ENCODE data around the gene CRELD1.
"Not testable (repeated sequence)": the region's sequence is repeated elsewhere in the genome, so short reads cannot be mapped to it uniquely, and the experiment has no call there.

CRELD1 gene, protein sequence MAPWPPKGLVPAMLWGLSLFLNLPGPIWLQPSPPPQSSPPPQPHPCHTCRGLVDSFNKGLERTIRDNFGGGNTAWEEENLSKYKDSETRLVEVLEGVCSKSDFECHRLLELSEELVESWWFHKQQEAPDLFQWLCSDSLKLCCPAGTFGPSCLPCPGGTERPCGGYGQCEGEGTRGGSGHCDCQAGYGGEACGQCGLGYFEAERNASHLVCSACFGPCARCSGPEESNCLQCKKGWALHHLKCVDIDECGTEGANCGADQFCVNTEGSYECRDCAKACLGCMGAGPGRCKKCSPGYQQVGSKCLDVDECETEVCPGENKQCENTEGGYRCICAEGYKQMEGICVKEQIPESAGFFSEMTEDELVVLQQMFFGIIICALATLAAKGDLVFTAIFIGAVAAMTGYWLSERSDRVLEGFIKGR

DNA sequence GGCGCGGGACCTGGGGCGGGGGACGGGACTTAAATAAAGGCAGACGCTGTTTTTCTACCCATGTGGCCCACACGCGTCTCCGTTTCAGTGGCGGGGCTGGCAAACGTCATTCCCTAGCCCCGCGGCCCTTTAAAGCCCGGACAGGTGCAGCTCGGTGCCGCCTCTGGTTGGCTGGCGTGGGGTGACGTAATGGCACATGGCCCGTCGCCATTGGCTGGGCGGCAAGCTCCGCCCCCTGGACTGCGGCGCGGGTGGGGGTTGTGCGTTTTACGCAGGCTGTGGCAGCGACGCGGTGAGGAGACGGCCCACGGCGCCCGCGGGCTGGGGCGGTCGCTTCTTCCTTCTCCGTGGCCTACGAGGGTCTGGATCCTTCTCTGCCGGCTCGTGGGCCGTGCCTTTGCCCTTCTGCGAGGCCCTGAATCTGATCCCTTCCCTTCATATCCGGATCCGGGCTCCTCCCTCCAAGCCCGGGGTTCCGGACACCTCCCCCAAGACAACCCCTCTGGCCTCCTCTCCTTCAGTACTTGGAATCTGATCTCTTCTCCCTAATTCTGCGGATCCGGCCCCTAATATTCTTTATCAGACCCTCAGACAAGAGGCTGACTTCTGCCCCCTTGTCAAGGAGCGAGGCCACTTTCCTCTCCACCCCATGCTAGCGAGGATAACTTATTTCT, at the start of gene CRELD1:
Gene CRELD1, plus strand, starts transcription at position 274 of the 674 bp plus-strand sequence. CDS start 605 bp downstream, outside the sequence.
- DNase-seq = peak; percentile 98

DNA sequence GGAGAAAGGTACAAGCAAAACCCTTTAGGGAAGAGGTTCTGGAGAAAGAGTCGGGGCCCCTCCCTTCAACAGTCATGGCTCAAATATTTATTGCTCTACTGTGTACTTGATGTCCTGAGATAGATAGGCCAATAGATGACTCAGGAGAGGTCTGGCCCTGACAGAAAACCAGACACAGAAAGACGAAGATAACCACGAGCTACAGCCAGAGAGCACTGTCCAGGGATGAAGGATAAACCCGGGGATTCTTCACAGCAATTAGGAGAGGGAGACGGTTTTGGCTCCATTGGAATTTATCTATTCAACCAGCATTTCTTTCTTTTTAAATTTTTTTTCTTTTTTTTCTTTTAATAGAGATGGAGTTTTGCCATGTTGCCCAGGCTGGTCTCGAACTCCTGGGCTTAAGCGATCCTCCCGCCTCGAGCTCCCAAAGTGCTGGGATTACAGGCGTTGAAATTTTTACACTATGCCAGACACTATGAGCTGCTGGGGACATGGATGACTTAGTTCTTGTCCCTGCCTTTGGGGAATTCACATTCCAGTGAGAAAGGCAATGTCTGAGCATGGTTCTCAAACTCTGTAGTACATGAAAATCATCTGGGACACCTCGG, 49.0 kb upstream of the CRELD1 start:
- no peak for DNase-seq

DNA sequence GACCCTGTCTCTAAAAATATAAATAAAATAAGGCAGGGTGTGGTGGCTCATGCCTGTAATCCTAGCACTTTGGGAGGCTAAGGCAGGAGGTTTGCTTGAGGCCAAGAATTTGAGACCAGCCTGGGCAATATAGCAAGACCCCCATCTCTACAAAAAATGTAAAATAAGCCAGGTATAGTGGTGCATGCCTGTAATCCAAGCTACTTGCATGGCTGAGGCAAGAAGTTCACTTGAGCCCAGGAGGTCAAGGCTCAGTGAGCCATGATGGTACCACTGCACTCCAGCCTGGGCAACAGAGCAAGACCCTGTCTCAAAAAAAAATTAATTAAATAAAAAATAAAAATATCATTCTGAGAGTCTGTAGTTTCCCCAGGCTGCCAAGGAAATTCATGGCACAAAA, 47.3 kb upstream of the CRELD1 start:
- no peak for DNase-seq

DNA sequence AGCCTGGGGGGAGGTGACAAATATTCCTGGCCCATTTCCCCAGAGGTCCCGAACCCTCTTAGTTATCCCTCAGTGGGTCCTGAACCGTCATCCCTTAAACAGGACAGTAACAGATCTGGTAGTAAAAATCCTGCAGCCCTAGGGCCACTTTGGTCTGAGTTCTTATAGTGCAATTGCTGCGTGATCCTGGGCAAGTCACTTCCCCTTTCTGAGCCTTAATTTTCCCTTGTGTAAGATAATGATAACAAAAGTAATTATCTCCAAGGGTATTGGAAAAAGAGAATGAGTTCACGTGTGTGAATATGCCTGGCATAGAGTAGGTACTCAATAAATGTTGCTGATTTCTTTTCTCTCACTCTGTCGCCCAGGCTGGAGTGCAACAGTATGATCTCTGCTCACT, 46.2 kb upstream of the CRELD1 start:
- DNase-seq = no peak

DNA sequence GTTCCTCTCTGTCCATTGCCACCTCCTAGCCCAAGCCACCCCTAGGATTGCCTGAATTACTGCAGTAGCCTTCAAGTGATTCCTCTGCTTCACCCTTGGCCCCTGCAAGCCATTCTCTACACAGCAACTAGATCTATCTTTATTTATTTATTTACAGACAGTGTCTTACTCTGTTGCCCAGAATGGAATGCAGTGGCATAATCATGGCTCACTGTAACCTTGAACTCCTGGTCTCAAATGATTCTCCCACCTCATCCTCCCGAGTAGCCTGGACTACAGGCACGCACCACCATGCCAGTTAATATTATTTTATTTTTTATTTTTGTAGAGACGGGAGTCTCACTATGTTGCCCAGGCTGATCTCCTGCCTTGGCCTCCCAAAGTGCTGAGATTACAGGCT, 45.1 kb upstream of the CRELD1 start:
- DNase-seq = no peak

DNA sequence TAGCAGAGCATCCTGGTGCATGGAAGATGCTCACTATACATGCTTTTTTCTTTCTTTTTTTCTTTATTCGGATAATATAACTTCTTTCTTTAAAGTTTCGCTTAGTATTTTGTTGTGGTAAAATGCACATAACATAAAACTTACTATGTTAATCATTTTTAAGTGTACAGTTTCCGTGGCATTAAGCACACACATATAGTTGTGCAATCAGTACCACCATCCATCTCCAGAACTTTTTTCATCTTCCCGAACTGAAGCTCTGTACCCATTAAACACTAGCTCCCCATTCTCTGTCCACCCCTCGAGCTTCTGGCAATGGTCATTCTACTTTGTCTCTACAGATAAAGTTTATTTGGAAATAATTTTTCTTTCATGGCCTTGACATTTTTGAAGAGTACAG, 44.2 kb upstream of the CRELD1 start:
- no peak for DNase-seq

DNA sequence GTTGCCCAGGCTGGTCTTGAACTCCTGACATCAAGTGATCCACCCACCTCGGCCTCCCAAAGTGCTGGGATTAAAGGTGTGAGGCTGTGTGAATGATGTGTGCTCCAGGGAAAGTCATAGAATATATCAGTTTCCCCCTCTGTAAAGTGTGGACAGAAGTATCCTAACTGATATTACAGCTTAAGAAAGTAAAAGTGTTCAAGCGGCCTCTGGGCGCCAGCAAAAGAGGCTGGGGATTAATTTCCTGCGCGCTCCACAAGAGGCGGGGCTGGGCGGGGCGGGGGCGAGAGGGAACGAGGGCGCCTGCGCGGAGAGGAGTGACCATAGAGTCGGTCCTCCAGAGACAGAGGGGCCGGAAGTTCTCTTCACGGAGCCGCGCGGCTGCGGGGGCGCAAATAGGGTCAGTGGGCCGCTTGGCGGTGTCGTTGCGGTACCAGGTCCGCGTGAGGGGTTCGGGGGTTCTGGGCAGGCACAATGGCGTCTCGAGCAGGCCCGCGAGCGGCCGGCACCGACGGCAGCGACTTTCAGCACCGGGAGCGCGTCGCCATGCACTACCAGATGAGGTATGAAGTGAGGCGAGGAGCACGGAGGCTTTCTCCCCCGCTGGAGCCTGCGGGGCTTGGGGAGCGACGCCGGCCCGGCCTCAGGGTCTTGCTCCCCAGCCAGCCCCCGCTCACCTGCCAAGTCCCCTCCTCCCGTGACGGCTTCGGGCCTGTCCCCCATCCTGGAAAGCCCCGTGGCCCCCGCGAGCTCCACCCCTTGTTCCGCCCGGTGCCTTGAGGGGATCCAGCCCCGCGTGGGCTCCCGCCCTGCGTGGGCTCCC, 43.2 kb upstream of the CRELD1 start, which contains the start of gene JAGN1:
Gene JAGN1, plus strand, starts transcription at position 362 of the 823 bp plus-strand sequence. Its CDS starts 113 bp downstream, at position 475.
- DNase-seq = peak; percentile 94

DNA sequence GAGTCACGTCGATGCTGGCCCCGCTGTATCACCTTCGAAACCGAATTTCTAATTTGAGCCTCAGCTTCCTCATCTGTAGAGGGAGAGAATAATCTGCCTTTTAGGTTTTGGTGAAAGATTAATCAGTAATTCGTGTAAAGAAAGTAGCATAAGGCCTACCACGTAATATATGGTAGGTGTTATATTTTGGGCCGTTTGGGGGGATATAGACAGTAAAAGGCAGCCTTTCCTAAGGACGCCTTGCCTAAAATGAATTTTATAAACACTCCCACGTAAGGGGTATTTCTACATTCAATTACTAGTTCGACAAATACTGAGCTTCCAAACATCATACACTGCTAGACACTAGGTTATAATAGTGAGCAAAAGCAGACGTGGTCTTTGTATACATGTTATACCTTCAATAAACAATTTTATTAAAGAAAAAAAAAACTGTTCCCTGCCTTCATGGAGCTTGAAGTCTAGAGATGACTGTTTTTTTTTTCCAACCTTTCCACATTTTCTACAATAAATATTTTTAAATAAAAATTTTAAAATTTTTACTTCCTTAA, 42.5 kb upstream of the CRELD1 start:
- no peak for DNase-seq

DNA sequence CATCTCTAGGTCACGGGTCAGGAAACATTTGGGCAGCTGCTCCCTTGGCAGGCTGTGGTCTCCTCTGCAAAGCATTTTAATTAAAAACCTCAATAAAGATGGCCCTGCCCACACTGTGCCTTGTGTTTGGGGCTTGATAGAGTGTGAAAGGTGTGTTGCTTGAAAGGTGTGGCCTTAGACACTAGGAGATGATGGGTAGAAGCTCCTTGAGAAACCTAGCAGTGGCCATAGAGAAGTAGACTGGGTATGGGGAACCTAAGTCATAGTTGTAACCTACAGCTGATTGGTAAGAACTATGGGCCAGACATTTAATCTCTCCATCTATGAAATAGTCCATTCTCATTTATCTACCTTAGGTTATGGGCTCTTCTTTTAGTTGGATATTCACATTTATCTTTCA, 39.9 kb upstream of the CRELD1 start:
- no peak for DNase-seq

DNA sequence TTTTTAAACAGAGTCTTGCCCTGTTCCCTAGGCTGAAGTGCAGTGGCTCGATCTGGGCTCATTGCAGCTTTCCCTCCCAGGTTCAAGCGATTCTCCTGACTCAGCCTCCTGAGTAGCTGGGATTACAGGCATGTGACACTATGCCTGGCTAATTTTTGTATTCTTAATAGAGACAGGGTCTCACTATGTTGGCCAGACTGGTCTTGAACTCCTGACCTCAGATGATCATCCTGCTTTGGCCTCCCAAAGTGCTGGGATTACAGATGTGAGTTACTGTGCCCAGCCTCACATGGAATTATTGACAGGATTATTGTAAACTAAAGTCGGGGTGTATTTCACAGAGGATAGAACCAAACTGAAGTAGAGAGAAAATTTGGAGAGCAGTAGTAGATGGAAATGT, 37.9 kb upstream of the CRELD1 start:
- DNase-seq = not testable (repeated sequence)

DNA sequence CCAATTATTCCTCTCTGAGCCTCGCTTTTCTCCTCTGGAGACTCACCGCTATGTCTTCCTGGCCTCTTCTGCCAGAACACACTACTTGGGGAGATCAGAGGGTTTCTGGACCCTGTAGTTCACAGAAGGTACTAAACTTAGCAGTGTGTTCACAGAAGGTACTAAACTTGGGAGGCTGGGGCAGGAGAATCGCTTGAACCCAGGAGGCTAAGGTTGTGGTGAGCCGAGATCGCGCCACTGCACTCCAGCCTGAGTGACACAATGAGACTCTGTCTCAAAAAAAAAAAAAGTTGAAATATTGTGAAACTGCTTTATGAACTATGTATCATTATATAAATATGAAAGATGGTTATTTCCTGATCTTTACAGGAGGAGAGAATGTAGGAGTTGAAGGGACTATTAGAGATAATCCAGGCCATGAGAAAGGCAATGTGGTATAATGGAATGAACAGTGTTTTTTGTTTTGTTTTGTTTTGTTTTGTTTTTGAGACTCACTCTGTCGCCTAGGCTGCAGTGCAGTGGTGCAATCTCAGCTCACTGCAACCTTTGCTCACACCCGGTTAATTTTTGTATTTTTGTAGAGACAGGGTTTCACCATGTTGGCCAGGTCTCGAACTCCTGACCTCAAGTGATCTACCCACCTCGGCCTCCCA, 36.8 kb upstream of the CRELD1 start:
- DNase-seq = not testable (repeated sequence)

DNA sequence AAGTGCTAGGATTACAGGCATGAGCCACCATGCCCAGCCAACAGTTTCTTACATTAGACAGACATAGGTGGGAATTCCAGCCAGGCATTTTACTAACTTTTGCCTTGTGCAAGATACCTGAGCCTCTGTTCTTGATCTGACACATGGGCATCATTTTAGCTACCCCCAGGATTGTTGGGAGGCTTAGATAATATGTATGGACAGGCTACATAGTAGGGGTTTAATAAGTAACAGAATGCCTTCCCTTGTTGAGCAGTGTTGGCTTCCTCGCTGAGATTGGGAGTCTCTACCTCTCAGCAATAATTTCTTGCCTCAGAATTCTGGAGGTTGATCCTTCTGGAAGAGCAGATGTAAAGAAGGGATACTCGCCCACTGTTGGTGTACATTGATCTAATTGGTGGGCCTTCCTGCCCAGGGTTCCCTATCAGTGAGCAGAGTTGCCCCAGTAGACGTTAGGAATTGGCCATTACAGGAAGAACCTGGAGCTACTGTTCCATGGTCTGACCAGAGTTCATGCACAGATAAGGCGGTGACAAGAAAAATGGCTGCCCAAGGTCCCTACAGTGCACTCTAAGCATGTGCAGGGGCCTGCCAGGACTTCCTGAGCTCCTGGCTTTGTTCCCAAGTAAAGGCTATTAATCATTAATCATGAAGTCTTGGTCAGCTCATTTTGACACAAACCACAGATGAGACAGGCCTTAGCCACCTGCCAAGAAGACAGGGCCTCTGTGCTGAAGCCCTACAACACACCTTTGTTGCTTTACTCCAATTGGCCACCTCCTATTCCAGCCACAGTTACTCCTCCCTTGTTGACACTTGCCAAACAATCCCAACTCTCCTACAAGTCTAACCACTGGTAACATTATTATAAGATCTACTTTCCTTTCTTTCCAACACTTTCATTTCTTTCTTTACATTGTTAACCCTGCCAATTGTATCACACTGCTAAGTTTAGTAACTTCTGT, 35.9 kb upstream of the CRELD1 start:
- no peak for DNase-seq

DNA sequence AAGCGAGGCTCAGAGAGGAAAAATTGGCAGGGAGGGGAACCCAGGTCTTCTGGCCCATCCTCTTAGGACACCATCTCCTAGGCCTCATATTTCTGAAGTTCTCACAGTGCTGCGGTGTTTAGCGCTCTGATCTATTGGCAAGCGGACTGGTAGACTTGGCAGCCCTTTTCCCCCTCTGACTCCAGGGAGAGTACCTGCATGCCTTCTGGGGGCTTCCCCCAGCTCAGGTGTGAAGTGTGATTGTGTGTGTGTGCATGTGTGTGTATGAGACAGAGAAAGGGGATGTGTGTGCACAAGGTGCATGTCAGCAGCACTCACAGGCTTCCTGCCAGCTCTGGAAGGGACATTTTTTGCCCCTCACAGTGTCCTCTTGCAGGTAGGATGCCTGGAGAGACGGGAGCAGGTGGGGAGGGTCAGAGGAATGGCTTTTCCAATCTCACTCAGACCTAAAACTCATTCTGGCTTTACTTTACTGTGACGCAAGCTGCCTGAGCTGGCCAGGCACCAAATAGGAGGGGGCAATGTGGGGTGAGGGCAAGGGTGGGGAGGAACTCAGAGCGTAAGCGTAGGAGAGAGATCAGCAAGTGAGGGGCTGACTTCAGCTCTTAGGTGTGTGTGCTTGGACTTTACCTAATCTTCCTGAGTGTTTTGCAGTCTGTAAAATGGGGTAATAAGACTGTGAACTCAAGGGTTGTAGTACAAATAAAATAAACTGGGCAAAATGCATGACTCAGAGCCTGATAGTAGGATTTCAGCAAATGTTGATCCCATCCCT, 35.0 kb upstream of the CRELD1 start:
- no peak for DNase-seq

DNA sequence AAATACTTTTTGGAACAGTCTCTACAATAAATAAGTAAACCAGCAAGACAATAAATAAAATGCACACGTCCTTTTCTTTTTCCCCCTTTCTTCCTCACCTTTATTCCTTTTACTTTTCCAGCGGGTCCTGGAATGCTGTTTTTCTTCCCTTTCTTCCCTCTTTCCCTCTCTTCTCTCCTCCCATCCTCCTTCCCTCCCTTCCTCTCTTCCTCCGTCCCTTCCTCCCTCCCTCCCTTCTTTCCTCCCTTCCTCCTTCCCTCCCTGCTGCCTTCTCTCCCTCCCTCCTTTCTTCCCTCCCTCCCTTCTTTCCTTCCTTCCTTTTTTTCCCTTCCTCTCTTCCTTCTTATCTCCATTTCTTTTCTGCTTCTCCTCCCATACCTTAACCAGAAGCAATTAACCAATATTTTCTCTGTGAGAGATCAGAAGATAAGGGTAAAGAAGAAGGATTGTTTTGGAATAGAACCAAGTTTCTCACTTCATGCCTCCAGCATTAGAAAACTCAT, 34.3 kb upstream of the CRELD1 start:
- no peak for DNase-seq

DNA sequence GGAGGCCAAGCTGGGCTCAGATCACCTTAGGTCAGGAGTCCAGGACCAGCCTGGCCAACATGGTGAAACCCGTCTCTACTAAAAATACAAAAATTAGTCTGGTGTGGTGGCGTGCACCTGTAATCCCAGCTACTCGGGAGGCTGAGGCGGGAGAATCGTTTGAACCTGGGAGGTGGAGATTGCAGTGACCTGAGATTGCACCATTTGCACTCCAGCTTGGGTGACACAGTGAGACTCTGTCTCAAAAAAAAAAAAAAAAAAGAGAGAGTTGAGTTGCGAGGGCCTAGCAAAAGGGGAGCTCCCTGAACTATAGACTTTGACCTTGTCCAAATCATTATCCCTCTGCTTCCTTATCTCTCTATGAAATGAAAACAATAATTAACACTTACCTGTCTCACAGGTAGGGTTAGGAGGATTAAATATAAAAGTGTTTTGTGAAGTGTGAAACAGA, 32.6 kb upstream of the CRELD1 start:
- DNase-seq = not testable (repeated sequence)

DNA sequence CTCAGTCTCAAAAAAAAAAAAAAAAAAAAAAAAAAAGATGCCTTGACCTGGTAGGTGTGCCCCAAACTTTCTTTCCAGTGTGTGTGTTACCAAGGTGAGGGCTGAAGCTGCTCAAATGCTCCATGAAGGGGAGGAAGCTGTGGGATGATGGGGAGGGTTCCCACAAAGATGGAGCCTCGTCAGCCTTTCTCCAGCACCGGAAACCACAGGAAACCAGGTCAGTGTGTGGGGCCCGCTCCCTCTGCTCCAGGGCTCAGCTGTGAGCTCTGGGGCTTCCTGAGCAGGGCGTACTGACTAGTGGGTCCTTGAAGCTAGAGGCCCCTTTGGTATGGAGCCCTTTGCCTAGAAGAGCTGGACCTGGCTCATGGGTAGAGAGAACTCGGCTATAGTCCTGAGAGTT, 31.7 kb upstream of the CRELD1 start:
- peak; percentile 45 for DNase-seq

DNA sequence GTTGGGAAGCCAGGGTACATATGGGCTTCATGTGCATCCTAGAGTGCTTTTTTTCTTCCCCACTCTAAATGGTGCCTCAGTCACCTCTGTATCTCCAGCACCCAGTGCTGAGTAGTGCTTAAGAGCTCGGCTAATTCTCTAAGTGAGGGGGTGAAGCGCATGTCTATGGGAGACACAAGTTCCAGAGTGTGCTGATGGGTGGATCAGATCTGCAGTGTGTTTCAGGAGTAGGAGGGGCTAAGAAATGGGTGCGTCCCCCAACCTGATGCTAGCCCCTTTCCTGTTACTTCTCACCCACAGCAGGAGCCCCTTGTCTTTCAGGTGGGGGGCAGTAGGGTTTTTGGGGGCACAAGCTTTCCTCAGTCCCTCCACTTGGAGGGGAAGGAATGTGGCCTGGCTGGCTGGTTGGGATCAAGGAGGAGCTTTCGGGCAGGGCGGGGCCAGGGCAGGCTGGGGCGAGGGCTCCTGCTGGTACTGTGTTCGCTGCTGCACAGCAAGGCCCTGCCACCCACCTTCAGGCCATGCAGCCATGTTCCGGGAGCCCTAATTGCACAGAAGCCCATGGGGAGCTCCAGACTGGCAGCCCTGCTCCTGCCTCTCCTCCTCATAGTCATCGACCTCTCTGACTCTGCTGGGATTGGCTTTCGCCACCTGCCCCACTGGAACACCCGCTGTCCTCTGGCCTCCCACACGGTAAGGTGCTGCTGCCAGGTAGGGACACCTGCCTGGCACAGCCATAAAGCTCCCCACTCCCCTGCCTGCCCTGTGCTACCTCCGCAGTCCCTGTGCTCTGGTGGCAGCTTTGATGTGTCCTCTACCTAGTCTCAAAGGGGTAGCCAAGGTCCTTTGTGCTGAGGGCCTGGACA, 31.0 kb upstream of the CRELD1 start, which contains the start of gene IL17RE:
Gene IL17RE, plus strand, starts transcription at position 477 of the 866 bp plus-strand sequence. Its CDS starts 85 bp downstream, at position 562.
- no peak for DNase-seq

DNA sequence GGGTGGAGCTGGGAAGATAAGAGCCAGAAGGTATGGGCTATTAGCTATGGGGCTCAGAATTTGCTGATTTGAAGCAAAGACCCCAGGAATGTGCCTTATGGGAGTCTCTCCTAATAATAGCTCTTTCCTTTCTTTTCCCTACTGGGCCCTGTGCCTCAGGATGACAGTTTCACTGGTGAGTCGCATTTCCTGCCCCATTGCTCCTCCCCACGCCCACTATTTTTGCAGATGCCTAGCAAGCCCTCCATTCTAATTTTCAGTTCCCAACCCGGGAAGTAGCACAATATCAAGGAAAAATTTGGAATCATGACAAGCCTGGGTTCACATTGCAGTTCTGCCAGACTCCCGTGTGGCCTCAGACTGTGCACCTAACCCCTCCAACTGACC, 30.4 kb upstream of the CRELD1 start:
- DNase-seq = no peak

Measured in CD4-positive, alpha-beta T cell treated with Interleukin-21 for 1 hour (primary cell).